Purkinje cell (primary cell): Measurements from ENCODE around the gene LONRF3. TPM values are rescaled to one million over a fixed set of nuclear protein-coding genes. Genes with fewer than 3 reads are reported as not detected.

Experiments
- polyA plus RNA-seq: library from polyadenylated mRNA; unstranded; fragments of >200 nt; fragmentation: Nextera tagmentation; gene quantifications from 2 replicates; pipeline ENCODE4 v1.2.1, GENCODE V29; 2014

Gene LONRF3
- polyA plus RNA-seq: 0.99 and 1.3 TPM in 2 replicates

DNA sequence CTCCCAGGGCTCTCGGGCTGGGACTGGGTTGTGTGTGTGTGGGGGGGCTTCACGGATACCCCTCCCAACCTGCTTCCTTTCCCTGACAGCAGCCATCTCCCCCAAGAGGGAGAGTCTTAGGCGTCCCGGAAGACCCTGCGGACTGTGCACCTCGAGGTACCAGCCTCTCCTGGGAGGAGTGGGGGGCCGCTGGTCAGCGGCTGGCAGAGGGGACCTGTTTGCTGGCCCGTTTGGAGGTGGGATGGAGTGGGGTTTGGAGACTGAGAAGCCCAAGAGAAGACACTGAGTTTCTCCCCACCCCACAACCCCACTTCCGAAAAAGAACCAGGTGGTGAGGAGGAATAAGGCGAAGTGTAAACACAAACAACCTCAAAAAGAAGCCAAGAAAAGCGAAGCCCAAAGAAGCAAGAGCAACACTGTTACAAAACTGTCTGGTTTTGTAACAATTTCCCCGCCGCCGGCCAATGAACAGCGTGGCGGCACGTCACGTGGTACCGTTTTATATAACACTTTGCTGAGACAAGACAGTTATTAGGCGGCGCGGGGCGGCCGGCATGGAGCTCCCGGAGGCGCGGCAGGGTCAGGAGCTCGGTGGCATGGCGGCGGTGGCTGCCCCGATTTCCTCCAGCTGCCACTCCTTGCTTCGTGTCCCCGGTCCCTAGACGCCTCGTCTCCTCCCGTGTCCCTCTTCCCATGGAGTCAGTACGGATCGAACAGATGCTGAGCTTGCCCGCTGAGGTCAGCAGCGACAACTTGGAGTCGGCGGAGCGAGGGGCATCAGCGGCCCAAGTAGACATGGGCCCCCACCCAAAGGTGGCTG lies at the start of gene LONRF3:
Gene LONRF3 (plus strand): TSS at position 531 of the 820 bp plus-strand sequence. CDS start 163 bp downstream, at position 694.

Other genes with a start within 250 kb of the LONRF3 start
- gene IL13RA1, start 247.0 kb upstream of the LONRF3 start, polyA plus RNA-seq: 0.48 and 1.7 TPM in 2 replicates
- gene ZCCHC12, start 150.8 kb upstream of the LONRF3 start, polyA plus RNA-seq: 0.59 and 1.1 TPM in 2 replicates
- not detected in 2 replicates for gene CT47C1, start 98.4 kb downstream of the LONRF3 start, polyA plus RNA-seq
- gene KIAA1210, start 153.2 kb downstream of the LONRF3 start, polyA plus RNA-seq: not detected in 2 replicates